Measurements from ENCODE around the gene CDKN2B.

DNA sequence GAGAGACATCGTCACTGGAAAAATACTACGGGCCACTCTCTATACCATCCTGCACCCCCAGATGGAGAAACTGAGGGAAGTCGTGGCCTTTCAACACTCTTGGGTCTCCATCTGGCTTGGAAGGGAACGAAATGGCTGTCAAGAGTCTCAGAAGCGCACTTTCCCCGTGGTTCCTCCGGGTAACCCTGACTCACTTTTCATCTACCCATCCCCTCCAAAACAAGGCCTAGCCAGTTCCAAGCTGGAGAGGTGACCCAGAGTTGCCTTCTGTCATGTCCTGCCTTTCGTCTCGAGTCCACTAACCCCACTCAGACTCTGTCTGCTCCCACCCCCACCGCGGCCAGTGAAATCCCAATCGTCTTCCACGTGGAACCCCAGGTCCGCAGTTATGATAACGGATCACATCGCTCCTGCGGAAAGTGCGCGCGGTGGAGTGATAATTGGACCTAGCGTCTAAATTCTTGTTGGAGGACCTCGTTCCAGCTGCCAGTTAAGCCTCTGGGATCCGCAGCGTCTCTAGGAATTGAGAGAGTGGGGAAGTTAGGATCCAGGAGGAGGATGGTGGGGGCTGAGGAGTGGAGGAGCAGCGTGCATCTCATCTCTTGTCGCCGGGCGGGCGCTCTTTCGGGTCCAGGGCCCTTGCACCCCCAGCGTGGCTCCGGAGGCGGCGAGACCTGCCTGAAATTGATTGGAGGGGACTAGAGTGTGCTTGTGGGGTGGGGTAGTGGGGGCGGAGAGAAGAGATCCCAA is 19.5 kb downstream of the CDKN2B start:
- TF ChIP-seq, protein P1, sequence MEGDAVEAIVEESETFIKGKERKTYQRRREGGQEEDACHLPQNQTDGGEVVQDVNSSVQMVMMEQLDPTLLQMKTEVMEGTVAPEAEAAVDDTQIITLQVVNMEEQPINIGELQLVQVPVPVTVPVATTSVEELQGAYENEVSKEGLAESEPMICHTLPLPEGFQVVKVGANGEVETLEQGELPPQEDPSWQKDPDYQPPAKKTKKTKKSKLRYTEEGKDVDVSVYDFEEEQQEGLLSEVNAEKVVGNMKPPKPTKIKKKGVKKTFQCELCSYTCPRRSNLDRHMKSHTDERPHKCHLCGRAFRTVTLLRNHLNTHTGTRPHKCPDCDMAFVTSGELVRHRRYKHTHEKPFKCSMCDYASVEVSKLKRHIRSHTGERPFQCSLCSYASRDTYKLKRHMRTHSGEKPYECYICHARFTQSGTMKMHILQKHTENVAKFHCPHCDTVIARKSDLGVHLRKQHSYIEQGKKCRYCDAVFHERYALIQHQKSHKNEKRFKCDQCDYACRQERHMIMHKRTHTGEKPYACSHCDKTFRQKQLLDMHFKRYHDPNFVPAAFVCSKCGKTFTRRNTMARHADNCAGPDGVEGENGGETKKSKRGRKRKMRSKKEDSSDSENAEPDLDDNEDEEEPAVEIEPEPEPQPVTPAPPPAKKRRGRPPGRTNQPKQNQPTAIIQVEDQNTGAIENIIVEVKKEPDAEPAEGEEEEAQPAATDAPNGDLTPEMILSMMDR (IDR thresholded peaks at IDR 0.05) = no peak
- TF ChIP-seq, protein P2, sequence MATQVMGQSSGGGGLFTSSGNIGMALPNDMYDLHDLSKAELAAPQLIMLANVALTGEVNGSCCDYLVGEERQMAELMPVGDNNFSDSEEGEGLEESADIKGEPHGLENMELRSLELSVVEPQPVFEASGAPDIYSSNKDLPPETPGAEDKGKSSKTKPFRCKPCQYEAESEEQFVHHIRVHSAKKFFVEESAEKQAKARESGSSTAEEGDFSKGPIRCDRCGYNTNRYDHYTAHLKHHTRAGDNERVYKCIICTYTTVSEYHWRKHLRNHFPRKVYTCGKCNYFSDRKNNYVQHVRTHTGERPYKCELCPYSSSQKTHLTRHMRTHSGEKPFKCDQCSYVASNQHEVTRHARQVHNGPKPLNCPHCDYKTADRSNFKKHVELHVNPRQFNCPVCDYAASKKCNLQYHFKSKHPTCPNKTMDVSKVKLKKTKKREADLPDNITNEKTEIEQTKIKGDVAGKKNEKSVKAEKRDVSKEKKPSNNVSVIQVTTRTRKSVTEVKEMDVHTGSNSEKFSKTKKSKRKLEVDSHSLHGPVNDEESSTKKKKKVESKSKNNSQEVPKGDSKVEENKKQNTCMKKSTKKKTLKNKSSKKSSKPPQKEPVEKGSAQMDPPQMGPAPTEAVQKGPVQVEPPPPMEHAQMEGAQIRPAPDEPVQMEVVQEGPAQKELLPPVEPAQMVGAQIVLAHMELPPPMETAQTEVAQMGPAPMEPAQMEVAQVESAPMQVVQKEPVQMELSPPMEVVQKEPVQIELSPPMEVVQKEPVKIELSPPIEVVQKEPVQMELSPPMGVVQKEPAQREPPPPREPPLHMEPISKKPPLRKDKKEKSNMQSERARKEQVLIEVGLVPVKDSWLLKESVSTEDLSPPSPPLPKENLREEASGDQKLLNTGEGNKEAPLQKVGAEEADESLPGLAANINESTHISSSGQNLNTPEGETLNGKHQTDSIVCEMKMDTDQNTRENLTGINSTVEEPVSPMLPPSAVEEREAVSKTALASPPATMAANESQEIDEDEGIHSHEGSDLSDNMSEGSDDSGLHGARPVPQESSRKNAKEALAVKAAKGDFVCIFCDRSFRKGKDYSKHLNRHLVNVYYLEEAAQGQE (IDR thresholded peaks at IDR 0.05; ENCODE audit: insufficient read depth in 1 of 2, low read depth in 2 of 2, low read length in 1 of 2) = no peak
- TF ChIP-seq POLR2AphosphoS5 (IDR thresholded peaks at IDR 0.05; ENCODE audit: low read depth, low read length) = no peak
